T-helper 22 cell (primary cell): ENCODE data around the gene ZFPM1.

ENCODE experiments used
- DNase-seq: peaks from one replicate; pipeline ENCODE4 v3.0.0-alpha.2; 2020; ENCODE audit warnings: low read depth

ZFPM1 gene

GRCh38 chr16:88466175-88466862 is 13.2 kb downstream of the ZFPM1 start:
- DNase-seq = no peak

GRCh38 chr16:88466949-88467348 is 13.9 kb downstream of the ZFPM1 start:
- no peak for DNase-seq

GRCh38 chr16:88467541-88467944 is 14.5 kb downstream of the ZFPM1 start:
- no peak for DNase-seq

- DNase-seq = no peak
Observed at GRCh38 chr16:88468275-88469129, 15.4 kb downstream of the ZFPM1 start.

GRCh38 chr16:88469615-88470395 is 16.7 kb downstream of the ZFPM1 start:
- peak; percentile 29 for DNase-seq

GRCh38 chr16:88470396-88470680 is 17.3 kb downstream of the ZFPM1 start:
- peak; percentile 31 for DNase-seq

GRCh38 chr16:88470696-88471095 is 17.6 kb downstream of the ZFPM1 start:
- DNase-seq = peak; percentile 49

GRCh38 chr16:88471115-88471514 is 18.0 kb downstream of the ZFPM1 start:
- DNase-seq = no peak

- DNase-seq = no peak
Observed at GRCh38 chr16:88471575-88471974, 18.5 kb downstream of the ZFPM1 start.

GRCh38 chr16:88472069-88472468 is 19.0 kb downstream of the ZFPM1 start:
- no peak for DNase-seq

GRCh38 chr16:88472637-88473205 is 19.6 kb downstream of the ZFPM1 start:
- no peak for DNase-seq

GRCh38 chr16:88473666-88474534 is 20.8 kb downstream of the ZFPM1 start:
- no peak for DNase-seq

GRCh38 chr16:88475037-88475436 is 22.0 kb downstream of the ZFPM1 start:
- no peak for DNase-seq

- no peak for DNase-seq
Observed at GRCh38 chr16:88476203-88476602, 23.1 kb downstream of the ZFPM1 start.

- DNase-seq = no peak
Observed at GRCh38 chr16:88476817-88477397, 23.8 kb downstream of the ZFPM1 start.

- no peak for DNase-seq
Observed at GRCh38 chr16:88477631-88478519, 24.8 kb downstream of the ZFPM1 start.

GRCh38 chr16:88478889-88479792 is 26.1 kb downstream of the ZFPM1 start:
- DNase-seq = no peak

- no peak for DNase-seq
Observed at GRCh38 chr16:88479793-88480760, 27.0 kb downstream of the ZFPM1 start.
